ENCODE results near the gene TAS2R16. TPM values are rescaled to one million over a fixed set of nuclear protein-coding genes. Genes with fewer than 3 reads are reported as not detected.

The TAS2R16 gene
- total and polyA plus RNA-seq, 2 donors (not counting 3 experiments of a cell fraction or from before 2014, with no cell fraction given) = not detected

Other genes with a start within 250 kb of the TAS2R16 start
- gene CADPS2, start 109.2 kb downstream of the TAS2R16 start, total RNA-seq = 20.0 and 22.6 TPM in 2 replicates
- gene CADPS2, start 109.2 kb downstream of the TAS2R16 start, polyA plus RNA-seq = 7.0 and 9.5 TPM in 2 replicates
- gene SLC13A1, start 204.3 kb upstream of the TAS2R16 start, total RNA-seq = not detected in 2 replicates
- gene SLC13A1, start 204.3 kb upstream of the TAS2R16 start, polyA plus RNA-seq = not detected in 2 replicates